GM21390 (cell line): ENCODE data around the gene SNPH.
"Not testable (repeated sequence)": the region's sequence is repeated elsewhere in the genome, so short reads cannot be mapped to it uniquely, and the experiment has no call there.

Experiments
- ATAC-seq: cut with Tn5 transposase; IDR thresholded peaks from one replicate; pipeline ENCODE4 v1.9.1; 2021; ENCODE audit not compliant: unreplicated experiment

The SNPH gene

GRCh38 chr20:1336699-1337367 is 70.7 kb downstream of the SNPH start:
- ATAC-seq, result no peak

- no peak for ATAC-seq
These were observed 71.3 kb downstream of the SNPH start for GRCh38 chr20:1337441-1337840.

GRCh38 chr20:1338096-1338495 is 72.0 kb downstream of the SNPH start:
- ATAC-seq, result no peak

GRCh38 chr20:1338801-1339200 is 72.7 kb downstream of the SNPH start:
- no peak for ATAC-seq

GRCh38 chr20:1341561-1342265 is 75.6 kb downstream of the SNPH start:
- no peak for ATAC-seq

- ATAC-seq, result not testable (repeated sequence)
These were observed 77.5 kb downstream of the SNPH start for GRCh38 chr20:1343446-1344124.

- ATAC-seq, result no peak
These were observed 79.1 kb downstream of the SNPH start for GRCh38 chr20:1345030-1345755.

GRCh38 chr20:1345756-1346093 is 79.6 kb downstream of the SNPH start:
- ATAC-seq, result no peak

GRCh38 chr20:1346315-1346969 is 80.3 kb downstream of the SNPH start:
- ATAC-seq, result no peak

GRCh38 chr20:1353956-1354355 is 87.9 kb downstream of the SNPH start:
- ATAC-seq, result no peak

- no peak for ATAC-seq
These were observed 92.0 kb downstream of the SNPH start for GRCh38 chr20:1357921-1358671.
